HCT116 (cell line): ENCODE results near the gene SEC11A. TPM values are rescaled to one million over a fixed set of nuclear protein-coding genes. Genes with fewer than 3 reads are reported as not detected.

Experiments
- ATAC-seq: fragments of 200-7000 bp; cut with Tn5 transposase; 2 replicates; pipeline ENCODE4 v1.9.1; 2020; ENCODE audit warnings: mild to moderate bottlenecking, moderate library complexity
- BruUV-seq: library from RNA; stranded (reverse); fragments of 400-500 nt; replicated peaks from 2 replicates; lab custom pipeline; 2021; lab: Mats Ljungman, UMichigan
- CTCF ChIA-PET: fragments of 300-600 bp; sonication (Branson Sonifier 250); formaldehyde crosslinking; loops from one replicate; lab custom pipeline; 2021; ENCODE audit warnings: antibody characterized with exemption; lab: Charles Lee
- POLR2A ChIA-PET: fragments of 300-600, 350-600 bp; sonication (Branson Sonifier 250); formaldehyde crosslinking; loops from one replicate; lab custom pipeline; 2021; ENCODE audit warnings: antibody characterized with exemption; lab: Charles Lee
- RAD21 ChIA-PET, 2 experiments: fragments of 300-600 bp; sonication (Branson Sonifier 250); formaldehyde crosslinking; loops; one replicate each; lab custom pipeline; 2023; ENCODE audit warnings: low total read pairs in 2 of 2; ENCODE audit not compliant: uncharacterized antibody in 2 of 2, unreplicated experiment in 2 of 2, low non-redundant PET in 1 of 2; lab: Charles Lee
- DNase-seq: peaks from one replicate; pipeline ENCODE4 v3.0.0-alpha.2; 2010; ENCODE audit warnings: low read depth, low spot score
- H2AFZ ChIP-seq: fragments of 200-600 bp; shearing (Covaris generic), sonication (generic); 2 replicates; pipeline ENCODE4 v1.6.1; 2017; ENCODE audit warnings: low read depth, mixed run types, mixed read lengths, antibody characterized with exemption, low read length; ENCODE audit not compliant: poor library complexity, severe bottlenecking
- H3K27ac ChIP-seq: 2 replicates; pipeline ENCODE4 v1.5.1; 2012; ENCODE audit warnings: low read depth, low read length
- H3K27me3 ChIP-seq: fragments of 200-600 bp; sonication (generic); 2 replicates; pipeline ENCODE4 v1.6.1; 2016; ENCODE audit warnings: mixed run types, low read length, mixed read lengths; ENCODE audit not compliant: insufficient read depth
- H3K36me3 ChIP-seq, 2 experiments: fragments of 200-500 bp in 1 of 2; fragments of 200-600 bp in 1 of 2; sonication (Bioruptor generic) in 1 of 2; sonication (generic) in 1 of 2; 2 replicates each; pipeline versions ENCODE4 v1.5.1 to v1.6.1; 2014 to 2016; ENCODE audit warnings: low read length in 2 of 2, inconsistent platforms in 1 of 2, mixed read lengths in 1 of 2, mixed run types in 1 of 2; ENCODE audit not compliant: insufficient read depth in 2 of 2, control insufficient read depth in 1 of 2
- H3K4me1 ChIP-seq, 2 experiments: fragments of 200-600 bp in 1 of 2; sonication (generic) in 1 of 2; 2 replicates each; pipeline versions ENCODE4 v1.5.1 to v1.6.1; 2012 to 2017; ENCODE audit warnings: low read length in 2 of 2, inconsistent platforms in 1 of 2, mild to moderate bottlenecking in 1 of 2, mixed read lengths in 1 of 2, mixed run types in 1 of 2, moderate library complexity in 1 of 2; ENCODE audit not compliant: insufficient read depth in 2 of 2, control insufficient read depth in 1 of 2
- H3K4me2 ChIP-seq: fragments of 200-600 bp; sonication (generic); 2 replicates; pipeline ENCODE4 v1.6.1; 2017; ENCODE audit warnings: mixed run types, low read length, mixed read lengths
- H3K4me3 ChIP-seq, 2 experiments: fragments of 200-600 bp in 1 of 2; sonication (generic) in 1 of 2; replicated peaks in 1 of 2; 2 replicates each; pipeline ENCODE4 v1.5.1; 2011 to 2016; ENCODE audit warnings: low read length in 2 of 2, control low read depth in 1 of 2, low read depth in 1 of 2, mild to moderate bottlenecking in 1 of 2, mixed read lengths in 1 of 2, mixed run types in 1 of 2
- H3K79me2 ChIP-seq: fragments of 200-600 bp; sonication (generic); 2 replicates; pipeline ENCODE4 v1.6.1; 2017; ENCODE audit warnings: mild to moderate bottlenecking, mixed run types, low read length, moderate library complexity, mixed read lengths; ENCODE audit not compliant: insufficient read depth
- H3K9ac ChIP-seq: fragments of 200-600 bp; sonication (generic); 2 replicates; pipeline ENCODE4 v1.6.1; 2016; ENCODE audit warnings: low read length, mixed read lengths
- H3K9me2 ChIP-seq: fragments of 200-600 bp; sonication (generic), shearing (Covaris generic); 2 replicates; pipeline ENCODE4 v1.6.1; 2017; ENCODE audit warnings: mixed run types, mild to moderate bottlenecking, moderate library complexity; ENCODE audit not compliant: insufficient read depth
- H3K9me3 ChIP-seq, 2 experiments: fragments of 200-500 bp in 1 of 2; fragments of 200-600 bp in 1 of 2; sonication (Bioruptor generic) in 1 of 2; sonication (generic) in 1 of 2; 2 replicates each; pipeline ENCODE4 v1.6.1; 2014 to 2017; ENCODE audit warnings: low read length in 2 of 2, mixed read lengths in 2 of 2, inconsistent platforms in 1 of 2, low read depth in 1 of 2, mild to moderate bottlenecking in 1 of 2, mixed run types in 1 of 2, moderate library complexity in 1 of 2; ENCODE audit not compliant: control insufficient read depth in 1 of 2, insufficient read depth in 1 of 2
- H4K20me1 ChIP-seq: fragments of 200-600 bp; sonication (generic), shearing (Covaris generic); 2 replicates; pipeline ENCODE4 v1.6.1; 2017; ENCODE audit warnings: mixed run types, mild to moderate bottlenecking, moderate library complexity; ENCODE audit not compliant: insufficient read depth
- CBX3 ChIP-seq: IDR thresholded peaks from 2 replicates; pipeline ENCODE4 v1.6.1; 2012; ENCODE audit warnings: low read depth
- EGR1 ChIP-seq: IDR thresholded peaks from 2 replicates; pipeline ENCODE4 v1.6.1; 2012; ENCODE audit warnings: low read depth
- ELF1 ChIP-seq: IDR thresholded peaks from 2 replicates; pipeline ENCODE4 v1.6.1; 2012; ENCODE audit warnings: low read depth, borderline replicate concordance
- EZH2 ChIP-seq: fragments of 200-600 bp; sonication (generic); IDR thresholded peaks from 2 replicates; pipeline ENCODE4 v1.6.1; 2017; ENCODE audit warnings: antibody characterized with exemption, mixed run types
- JUND ChIP-seq: IDR thresholded peaks from 2 replicates; pipeline ENCODE4 v1.6.1; 2012
- POLR2A ChIP-seq: IDR thresholded peaks from 2 replicates; pipeline ENCODE4 v1.7.0; 2011; ENCODE audit warnings: borderline replicate concordance; ENCODE audit not compliant: insufficient read depth, insufficient read length; ENCODE audit errors: extremely low read depth
- RAD21 ChIP-seq: IDR thresholded peaks from 2 replicates; pipeline ENCODE4 v1.6.1; 2012; ENCODE audit warnings: low read depth, mild to moderate bottlenecking
- SIN3A ChIP-seq: IDR thresholded peaks from 2 replicates; pipeline ENCODE4 v1.6.1; 2012; ENCODE audit warnings: low read depth
- SP1 ChIP-seq: IDR thresholded peaks from 2 replicates; pipeline ENCODE4 v1.6.1; 2012; ENCODE audit warnings: low read depth
- ZFX ChIP-seq: fragments of 450-650 bp; IDR thresholded peaks from 2 replicates; pipeline ENCODE4 v1.6.1; 2017
- ZNF274 ChIP-seq: fragments of 200-500 bp; sonication (Bioruptor generic); IDR thresholded peaks from 2 replicates; pipeline ENCODE4 v1.6.1; 2014; ENCODE audit warnings: mild to moderate bottlenecking, low read depth, low read length, inconsistent platforms
- intact Hi-C: fragments of 100-400 bp; cut with micrococcal nuclease; formaldehyde crosslinking; loops from 2 replicates; pipeline ENCODE4 v1.10.0; 2022
- total RNA-seq: library from RNA; stranded (reverse); gene quantifications from one replicate; pipeline ENCODE4 v1.2.1, GENCODE V29; 2021; ENCODE audit not compliant: unreplicated experiment
- TF ChIP-seq, protein P1 (sequence below): IDR thresholded peaks from 2 replicates; pipeline ENCODE4 v1.6.1; 2012
- TF ChIP-seq, protein P2 (sequence below), 3 experiments: fragments of 200-600 bp in 1 of 3; sonication (generic) in 1 of 3; IDR thresholded peaks in 2 of 3; conservative IDR thresholded peaks in 1 of 3; 2 replicates each; pipeline ENCODE4 v1.5.1; 2012 to 2017; ENCODE audit warnings: low read depth in 2 of 3, low read length in 2 of 3, antibody characterized with exemption in 1 of 3, borderline replicate concordance in 1 of 3, control low read depth in 1 of 3, mild to moderate bottlenecking in 1 of 3, mixed read lengths in 1 of 3, mixed run types in 1 of 3, moderate library complexity in 1 of 3; ENCODE audit not compliant: insufficient read depth in 1 of 3
- TF ChIP-seq, protein P3 (sequence below): IDR thresholded peaks from 2 replicates; pipeline ENCODE4 v1.6.1; 2012; ENCODE audit warnings: low read depth
- TF ChIP-seq, protein P4 (sequence below): IDR thresholded peaks from 2 replicates; pipeline ENCODE4 v1.6.1; 2011; ENCODE audit warnings: mild to moderate bottlenecking, low read length, moderate library complexity; ENCODE audit not compliant: insufficient replicate concordance; ENCODE audit errors: extremely low read depth

Gene SEC11A
- total RNA-seq, 1 experiment from 2014 or later, result 175 TPM

DNA sequence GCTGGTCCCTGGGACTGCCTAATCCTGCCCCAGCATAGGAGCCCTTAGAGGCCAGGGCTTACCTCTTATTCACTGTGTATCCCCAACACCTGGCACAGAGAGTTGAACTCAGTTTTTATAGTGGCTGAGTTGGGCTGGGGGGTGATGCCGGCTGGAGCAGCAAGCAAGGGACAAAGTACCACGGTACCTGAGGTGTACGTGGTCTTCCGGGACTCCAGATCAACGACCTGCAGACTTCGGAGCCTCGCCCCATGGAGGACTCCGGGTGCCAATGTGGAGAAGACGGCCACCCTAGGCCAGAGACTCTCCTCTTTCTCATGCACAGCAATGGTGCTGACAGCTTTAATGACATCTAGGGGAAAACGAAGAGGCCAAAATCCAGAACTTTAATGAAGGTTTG lies 69.9 kb downstream of the SEC11A start (continued):
- TF ChIP-seq JUND (no peak), EGR1 (no peak), RAD21 (no peak)

DNA sequence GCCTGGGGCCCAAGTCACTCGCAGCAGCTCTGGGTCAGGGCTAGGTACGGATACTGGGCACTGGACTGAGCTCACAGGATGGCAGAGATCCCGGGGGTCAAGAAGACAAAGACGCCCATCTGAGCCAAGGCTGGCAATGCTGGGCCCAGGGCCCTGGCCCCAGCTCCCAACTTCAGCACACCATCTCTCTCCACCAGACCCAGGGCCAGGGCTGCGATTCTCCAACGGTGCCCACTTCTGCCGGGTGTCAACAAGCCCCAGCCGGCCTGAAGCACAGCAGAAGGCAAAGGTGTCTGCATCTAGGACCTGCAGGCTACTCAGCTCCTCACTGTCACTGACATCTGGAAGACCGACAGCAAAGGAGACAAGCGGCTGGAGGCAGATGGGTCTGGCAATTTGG lies 70.4 kb downstream of the SEC11A start:
- DNase-seq (no peak), ATAC-seq (no peak)
- Histone ChIP-seq H3K36me3 (peaks cover 55 to 58% of the 10 kb centered on the region in 2 experiments), H3K4me3 (no peak overlapping the region), H3K4me1 (no peaks in the 10 kb centered on the region), H3K9me3 (no peaks in the 10 kb centered on the region), H3K9ac (no peak overlapping the region), H4K20me1 (no peaks in the 10 kb centered on the region), H3K27ac (no peak overlapping the region), H3K9me2 (no peaks in the 10 kb centered on the region), H3K27me3 (no peaks in the 10 kb centered on the region), H3K79me2 (peaks cover 11% of the 10 kb centered on the region; the same call in 1 of the 2 replicates), H2AFZ (no peak overlapping the region), H3K4me2 (no peak overlapping the region)
- BruUV-seq, result no TSS peak
- intact Hi-C loops, result no loop called here
- ChIA-PET RAD21 (no interaction called here), CTCF (no interaction called here), POLR2A (no interaction called here)
- TF ChIP-seq, protein P1, sequence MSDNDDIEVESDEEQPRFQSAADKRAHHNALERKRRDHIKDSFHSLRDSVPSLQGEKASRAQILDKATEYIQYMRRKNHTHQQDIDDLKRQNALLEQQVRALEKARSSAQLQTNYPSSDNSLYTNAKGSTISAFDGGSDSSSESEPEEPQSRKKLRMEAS, result no peak
- TF ChIP-seq, protein P2, sequence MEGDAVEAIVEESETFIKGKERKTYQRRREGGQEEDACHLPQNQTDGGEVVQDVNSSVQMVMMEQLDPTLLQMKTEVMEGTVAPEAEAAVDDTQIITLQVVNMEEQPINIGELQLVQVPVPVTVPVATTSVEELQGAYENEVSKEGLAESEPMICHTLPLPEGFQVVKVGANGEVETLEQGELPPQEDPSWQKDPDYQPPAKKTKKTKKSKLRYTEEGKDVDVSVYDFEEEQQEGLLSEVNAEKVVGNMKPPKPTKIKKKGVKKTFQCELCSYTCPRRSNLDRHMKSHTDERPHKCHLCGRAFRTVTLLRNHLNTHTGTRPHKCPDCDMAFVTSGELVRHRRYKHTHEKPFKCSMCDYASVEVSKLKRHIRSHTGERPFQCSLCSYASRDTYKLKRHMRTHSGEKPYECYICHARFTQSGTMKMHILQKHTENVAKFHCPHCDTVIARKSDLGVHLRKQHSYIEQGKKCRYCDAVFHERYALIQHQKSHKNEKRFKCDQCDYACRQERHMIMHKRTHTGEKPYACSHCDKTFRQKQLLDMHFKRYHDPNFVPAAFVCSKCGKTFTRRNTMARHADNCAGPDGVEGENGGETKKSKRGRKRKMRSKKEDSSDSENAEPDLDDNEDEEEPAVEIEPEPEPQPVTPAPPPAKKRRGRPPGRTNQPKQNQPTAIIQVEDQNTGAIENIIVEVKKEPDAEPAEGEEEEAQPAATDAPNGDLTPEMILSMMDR (IDR thresholded peaks at IDR 0.05 in 2 of 3, conservative IDR thresholded peaks at IDR 0.05 in 1 of 3; ENCODE audit: borderline replicate concordance in 1 of 3, insufficient read depth in 1 of 3, low read depth in 2 of 3, low read length in 2 of 3), result no peak
- TF ChIP-seq SP1 (no peak), POLR2A (no peak), JUND (no peak), EGR1 (no peak), CBX3 (no peak), EZH2 (no peak), RAD21 (no peak), ZNF274 (no peak), ZFX (no peak), ELF1 (no peak), SIN3A (no peak)
- TF ChIP-seq, protein P3, sequence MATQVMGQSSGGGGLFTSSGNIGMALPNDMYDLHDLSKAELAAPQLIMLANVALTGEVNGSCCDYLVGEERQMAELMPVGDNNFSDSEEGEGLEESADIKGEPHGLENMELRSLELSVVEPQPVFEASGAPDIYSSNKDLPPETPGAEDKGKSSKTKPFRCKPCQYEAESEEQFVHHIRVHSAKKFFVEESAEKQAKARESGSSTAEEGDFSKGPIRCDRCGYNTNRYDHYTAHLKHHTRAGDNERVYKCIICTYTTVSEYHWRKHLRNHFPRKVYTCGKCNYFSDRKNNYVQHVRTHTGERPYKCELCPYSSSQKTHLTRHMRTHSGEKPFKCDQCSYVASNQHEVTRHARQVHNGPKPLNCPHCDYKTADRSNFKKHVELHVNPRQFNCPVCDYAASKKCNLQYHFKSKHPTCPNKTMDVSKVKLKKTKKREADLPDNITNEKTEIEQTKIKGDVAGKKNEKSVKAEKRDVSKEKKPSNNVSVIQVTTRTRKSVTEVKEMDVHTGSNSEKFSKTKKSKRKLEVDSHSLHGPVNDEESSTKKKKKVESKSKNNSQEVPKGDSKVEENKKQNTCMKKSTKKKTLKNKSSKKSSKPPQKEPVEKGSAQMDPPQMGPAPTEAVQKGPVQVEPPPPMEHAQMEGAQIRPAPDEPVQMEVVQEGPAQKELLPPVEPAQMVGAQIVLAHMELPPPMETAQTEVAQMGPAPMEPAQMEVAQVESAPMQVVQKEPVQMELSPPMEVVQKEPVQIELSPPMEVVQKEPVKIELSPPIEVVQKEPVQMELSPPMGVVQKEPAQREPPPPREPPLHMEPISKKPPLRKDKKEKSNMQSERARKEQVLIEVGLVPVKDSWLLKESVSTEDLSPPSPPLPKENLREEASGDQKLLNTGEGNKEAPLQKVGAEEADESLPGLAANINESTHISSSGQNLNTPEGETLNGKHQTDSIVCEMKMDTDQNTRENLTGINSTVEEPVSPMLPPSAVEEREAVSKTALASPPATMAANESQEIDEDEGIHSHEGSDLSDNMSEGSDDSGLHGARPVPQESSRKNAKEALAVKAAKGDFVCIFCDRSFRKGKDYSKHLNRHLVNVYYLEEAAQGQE, result no peak
- TF ChIP-seq, protein P4, sequence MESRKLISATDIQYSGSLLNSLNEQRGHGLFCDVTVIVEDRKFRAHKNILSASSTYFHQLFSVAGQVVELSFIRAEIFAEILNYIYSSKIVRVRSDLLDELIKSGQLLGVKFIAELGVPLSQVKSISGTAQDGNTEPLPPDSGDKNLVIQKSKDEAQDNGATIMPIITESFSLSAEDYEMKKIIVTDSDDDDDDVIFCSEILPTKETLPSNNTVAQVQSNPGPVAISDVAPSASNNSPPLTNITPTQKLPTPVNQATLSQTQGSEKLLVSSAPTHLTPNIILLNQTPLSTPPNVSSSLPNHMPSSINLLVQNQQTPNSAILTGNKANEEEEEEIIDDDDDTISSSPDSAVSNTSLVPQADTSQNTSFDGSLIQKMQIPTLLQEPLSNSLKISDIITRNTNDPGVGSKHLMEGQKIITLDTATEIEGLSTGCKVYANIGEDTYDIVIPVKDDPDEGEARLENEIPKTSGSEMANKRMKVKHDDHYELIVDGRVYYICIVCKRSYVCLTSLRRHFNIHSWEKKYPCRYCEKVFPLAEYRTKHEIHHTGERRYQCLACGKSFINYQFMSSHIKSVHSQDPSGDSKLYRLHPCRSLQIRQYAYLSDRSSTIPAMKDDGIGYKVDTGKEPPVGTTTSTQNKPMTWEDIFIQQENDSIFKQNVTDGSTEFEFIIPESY, result no peak
